GM19043 (cell line): Measurements from ENCODE around the gene CDCA5.
A peak's percentile ranks its signal among the peaks of the same experiment; 100 is the strongest.

Experiments
- ATAC-seq: cut with Tn5 transposase; IDR thresholded peaks from one replicate; pipeline ENCODE4 v1.9.1; 2021; ENCODE audit warnings: low read depth; ENCODE audit not compliant: unreplicated experiment

Gene CDCA5, protein sequence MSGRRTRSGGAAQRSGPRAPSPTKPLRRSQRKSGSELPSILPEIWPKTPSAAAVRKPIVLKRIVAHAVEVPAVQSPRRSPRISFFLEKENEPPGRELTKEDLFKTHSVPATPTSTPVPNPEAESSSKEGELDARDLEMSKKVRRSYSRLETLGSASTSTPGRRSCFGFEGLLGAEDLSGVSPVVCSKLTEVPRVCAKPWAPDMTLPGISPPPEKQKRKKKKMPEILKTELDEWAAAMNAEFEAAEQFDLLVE

DNA sequence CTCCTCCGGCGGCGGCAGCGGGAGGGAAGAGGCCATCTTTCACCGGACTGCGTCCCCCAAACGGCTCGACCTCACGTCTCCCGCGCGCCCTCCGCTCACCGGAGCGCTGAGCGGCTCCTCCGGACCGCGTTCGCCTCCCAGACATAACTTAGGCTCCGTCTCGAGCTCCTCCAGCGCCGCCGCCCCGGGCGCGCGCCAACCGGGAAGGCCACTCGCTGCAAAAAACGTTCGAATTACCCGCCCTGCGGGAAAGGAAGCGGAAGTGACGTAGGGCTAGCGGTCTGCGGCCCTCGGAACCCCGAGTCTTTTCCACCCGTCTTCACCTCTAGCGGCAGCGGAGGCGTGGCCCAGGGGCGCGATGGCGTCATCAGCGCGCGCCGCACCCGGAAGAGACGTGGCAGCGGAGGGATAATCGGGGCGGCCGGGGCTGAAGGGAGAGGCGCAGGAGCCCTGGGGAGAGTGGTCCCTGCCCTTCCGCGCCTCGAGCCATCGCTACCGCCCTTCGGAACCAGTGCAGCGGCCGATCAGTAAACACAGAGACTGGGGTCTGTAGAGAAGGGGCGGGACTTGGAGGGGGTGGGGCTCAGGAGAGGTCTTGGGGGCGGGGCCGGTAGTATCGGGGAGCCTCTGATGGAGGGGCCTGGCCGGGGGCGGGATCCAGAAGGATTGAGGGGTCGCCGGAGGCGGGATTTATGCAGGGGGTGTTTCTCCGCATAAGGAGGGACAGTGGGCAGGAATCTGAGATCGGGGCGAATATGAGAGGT, at the start of gene CDCA5, which contains the start of gene ZFPL1:
Gene CDCA5, minus strand, starts transcription at position 207 of the 764 bp plus-strand sequence. Its CDS starts 62 bp downstream, at position 145.
Gene ZFPL1, plus strand, starts transcription at position 389 of the 764 bp plus-strand sequence. CDS start 477 bp downstream, outside the sequence.
- peak; percentile 77 for ATAC-seq

DNA sequence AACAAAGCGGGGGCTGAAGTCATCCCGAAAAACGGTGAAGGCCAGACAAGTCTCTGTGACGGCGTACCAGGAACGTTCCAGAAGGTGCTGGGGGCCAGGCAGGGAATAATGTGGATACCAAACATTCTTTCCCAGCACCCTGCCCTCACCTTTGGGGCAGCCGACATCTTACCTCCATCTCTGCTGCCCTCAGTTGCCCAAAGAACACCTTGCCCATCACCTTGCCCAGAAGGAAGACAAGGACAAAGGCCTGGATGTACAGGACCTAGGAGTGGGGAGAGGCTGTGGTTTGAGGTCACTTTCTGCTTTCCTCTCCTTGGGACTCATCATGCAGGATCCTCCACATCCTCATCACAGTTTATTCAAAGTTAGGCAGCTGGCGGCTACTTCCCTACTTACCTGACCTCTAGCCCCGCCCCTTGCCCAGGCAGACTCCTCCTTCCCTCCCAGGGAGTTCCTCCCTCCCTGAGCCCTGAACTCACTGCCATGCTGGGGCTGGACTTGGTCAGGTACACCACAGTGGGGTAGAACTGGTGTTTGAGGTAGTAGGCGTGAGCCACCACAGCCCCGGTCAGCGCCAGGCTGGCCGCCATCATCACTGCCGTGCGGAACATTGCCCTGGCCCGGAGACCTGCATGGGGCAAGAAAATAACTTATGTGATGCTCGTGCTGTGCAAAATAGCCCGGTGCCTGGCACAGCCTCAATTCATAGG, 49.3 kb upstream of the CDCA5 start:
- no peak for ATAC-seq

DNA sequence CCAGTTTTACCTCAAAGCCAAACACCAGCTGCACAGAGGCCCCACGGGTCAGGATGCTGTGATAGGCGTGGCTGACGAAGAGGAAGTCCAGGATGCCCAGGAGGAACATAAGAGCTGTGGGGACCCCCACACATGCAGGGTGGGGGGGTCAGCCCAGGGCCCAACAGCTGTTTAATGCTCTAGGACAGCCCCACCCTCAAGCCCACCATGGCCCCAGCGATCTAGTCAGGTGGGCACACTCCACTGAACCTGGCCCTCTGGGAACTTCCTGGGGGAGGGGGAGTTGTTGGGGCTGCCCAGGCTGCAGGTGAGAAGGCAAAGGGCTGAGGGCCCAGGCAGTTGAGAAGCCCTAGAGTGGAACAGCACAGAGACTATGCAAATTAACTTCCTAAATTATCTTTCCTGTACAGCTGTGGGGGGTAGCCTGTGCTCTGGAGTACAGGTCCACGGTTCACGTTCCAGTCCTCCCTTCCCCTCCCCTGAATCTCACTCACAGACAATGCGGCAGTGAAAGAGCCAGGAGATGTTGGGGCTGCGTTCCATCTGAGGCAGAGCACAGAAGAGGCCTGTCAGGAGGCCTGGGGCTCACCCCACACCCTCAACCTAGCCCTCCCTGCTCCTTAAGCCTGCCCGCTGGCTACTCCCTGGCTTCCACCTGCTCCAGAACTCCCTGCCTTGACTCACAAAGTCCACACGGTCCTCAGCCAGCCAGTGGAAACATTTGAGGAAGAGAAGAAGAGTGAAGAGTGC, 48.6 kb upstream of the CDCA5 start:
- ATAC-seq = no peak

DNA sequence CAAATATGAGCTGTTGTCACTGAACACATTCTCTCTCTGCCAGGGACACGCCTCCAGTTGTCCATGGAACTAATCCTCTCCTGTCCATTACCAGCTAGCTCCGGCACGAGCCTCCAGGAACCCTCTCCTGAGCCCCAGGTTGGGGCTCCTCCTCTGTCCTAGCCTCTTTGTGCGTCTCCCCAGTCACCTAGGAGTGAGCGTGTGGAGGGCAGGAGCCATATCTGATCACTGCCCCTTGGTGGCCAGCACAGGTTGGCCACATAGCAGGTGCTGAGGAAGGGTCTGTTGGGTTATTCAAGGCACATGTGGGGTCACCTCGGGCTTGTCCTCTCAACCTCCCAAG, 48.0 kb upstream of the CDCA5 start:
- no peak for ATAC-seq

DNA sequence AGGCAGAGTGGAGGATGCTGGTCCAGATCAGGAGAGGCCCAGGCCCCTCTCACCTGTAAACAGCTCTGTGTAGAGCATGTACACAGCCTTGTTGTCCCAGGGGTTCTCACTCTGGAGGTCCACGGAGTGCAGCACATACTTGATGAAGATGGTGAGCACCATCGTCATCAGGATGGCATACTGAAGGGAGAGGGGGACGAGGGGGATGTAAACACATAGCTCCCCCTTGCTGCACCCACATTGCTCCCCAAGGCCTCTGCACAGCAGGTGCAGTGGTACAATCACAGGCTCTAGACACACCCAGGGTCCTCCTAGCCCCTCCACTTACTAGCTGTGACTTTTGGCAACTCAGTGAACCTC, 47.6 kb upstream of the CDCA5 start:
- ATAC-seq = no peak

DNA sequence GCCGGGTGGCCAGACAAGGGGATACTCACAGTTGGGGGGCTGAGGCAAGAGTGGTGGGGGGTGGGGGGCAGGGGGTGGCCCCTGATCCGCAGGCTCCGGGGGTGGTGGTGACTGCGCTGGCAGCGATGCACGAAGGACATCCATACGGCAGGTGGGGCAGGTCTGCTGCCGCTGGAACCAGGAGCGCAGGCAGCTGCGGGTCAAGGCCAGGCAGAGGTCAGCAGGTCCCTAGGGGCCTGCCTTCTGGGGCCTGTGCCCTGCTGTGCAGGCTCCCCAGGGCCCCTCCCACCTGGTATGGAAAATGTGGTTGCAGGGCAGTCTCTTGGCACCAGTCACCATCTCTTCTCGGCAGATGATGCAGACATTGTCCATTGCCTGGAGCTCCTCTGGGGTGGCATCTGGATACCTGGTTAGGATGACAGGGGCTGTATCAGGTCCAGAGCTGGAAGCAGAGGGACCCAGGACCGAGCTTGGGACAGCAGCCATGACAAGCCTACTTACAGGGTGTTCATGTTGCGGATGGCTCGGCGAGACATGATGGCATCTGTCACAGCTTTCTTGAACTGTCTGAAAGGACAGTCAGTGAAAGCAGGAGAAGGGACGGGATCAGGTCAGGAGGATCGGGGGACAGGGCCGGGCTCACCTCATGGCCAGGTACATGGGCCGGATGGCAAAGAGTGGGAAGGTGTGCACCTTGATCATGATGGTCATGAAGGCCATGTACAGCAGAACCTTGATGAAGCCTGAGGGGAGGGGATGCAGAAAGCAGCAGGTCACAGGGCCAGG, 47.0 kb upstream of the CDCA5 start:
- no peak for ATAC-seq

DNA sequence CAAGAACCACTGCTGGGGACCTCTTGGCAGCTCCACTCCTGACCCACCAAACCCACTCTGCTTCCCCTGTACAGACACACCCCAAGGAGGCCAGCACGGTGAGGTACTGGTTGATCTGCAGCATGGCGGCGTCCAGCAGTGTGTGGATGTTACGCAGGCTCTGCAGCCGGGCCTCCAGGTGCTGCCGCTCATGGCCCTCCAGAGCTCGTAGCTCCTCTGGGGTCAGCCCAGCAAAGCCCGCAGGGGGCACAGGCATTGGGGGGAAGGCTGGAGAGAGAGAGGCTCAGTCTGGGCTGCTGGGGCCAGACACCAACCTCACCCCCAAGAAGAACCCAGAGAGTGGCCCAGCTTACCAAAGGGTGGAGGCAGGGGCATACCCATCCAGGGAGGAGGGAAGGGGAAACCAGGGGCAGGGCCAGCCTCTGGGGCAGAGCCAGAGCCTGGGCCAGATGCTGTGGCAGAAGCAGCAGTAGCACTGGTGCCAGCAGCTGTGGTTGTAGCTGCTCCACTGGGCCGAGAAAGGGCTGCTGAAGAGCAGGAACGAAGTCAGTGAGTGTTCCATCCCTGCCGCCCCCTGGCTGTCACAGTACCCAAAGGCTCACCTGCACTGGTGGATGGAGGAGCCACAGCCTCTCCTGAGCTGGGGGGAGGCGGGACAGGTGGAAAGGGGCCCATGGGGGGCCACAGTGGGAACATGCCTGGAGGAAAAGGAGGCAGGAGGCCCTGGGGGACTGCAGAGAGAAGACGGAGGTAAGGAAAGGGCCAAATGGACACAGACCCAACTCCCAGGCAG, 46.0 kb upstream of the CDCA5 start:
- no peak for ATAC-seq

DNA sequence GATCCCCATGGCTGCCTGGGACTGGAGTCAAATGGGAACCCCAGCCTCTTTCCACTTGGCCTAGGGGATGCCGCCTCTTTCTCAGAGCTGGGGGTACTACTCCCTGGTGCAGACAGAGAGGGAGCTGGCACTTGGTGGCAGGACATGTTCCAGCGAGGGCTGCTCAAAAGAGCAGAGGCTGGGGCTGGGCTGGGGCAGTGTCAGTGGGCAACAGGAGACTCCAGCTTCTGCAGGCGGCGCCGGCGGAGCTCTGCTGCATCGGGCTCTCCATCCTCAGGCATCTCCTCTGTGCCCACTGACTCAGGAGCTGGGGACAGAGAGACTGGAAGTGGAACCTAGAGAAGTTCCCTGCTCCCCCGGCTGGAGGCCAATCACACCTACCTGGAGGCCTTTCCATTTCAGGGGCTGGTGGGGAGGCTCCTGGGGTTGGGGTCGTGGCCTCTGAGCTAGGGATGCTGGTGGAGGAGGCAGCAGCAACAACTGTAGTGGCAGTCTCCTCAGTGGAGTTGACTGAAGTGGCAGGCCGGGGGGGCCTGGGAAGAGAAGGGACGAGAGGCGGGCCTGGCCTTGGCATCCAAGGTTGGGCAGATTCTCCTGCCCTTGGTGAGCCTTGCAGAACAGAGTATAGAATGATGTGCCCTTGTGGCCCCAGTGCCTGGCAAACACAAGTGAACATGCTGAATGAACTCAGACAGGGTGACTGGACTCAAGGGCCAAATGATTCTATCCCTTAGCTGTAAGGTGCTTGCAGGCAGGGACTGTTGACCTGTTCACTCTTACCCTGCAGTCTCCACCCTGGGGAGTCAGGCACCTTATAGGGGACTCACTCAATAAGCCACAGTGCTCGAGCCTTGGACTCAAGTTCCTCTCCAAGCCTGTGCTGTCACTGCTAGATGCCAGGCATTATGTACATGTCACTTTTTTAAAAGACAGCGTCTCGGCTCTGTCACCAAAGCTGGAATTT, 44.6 kb upstream of the CDCA5 start:
- no peak for ATAC-seq

DNA sequence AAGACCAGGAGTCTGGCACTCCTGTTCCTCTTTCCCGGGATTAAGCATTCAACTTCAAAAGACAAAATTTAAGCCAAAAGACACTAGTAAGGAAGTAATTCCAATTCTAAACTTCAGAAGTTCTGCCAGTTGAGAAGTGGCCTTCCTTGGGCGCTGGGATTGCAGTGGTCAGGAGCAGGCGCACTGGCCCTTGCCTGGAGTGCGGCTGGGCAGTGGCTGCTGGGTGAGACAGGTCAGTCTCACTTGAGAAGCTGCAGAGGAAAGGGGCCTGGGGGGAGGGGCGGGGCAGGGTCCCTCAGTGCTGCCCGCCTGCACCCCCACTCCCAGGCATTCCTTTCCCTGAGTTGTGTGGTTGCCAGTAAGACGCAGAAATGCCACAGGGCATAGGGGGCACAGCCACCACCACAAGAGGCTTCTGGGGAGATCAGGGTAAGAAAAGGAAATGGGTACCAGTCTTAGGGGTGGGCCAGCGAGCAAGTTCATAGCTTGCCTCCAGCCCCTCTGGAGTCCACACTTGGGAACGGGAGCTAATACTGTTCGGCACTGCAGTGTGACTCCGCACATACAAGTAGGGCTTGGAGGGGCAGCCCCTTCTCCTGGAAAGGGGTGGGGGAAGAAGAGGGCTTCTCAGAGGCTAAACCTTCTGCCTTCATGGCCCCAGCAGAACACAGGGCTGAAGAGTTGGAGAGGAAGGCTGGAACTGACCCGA, 43.8 kb upstream of the CDCA5 start:
- no peak for ATAC-seq

DNA sequence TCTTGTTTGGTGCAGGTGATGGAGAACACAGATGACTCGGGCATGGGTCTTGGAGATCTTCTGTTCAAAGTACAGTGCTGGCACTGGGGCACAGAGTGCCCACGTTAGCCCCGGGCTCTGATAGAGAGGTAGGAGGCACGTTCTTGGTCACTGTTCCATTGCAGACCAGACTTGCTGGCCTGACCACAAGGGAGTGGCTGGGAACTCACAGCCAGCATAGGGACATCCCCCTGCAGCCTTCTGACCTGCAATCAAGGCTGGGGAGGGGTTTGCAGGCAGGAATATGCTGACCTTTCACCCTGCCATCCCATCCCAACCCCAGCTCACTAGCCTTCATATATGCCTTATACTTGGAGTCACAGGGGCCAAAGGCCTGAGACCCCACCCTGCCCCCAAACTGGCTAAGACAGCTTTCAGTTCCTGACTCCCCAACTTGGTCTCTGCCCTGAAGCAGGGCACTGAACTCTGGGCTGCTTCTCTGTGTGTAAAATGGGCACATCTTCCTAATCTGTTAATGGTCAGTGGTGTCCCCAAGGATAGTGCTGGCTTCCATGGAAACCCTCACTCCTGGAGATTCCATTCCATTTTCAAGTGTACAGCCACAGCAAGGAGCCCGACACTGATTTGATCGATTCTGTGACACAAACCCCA, 42.9 kb upstream of the CDCA5 start:
- ATAC-seq = no peak

DNA sequence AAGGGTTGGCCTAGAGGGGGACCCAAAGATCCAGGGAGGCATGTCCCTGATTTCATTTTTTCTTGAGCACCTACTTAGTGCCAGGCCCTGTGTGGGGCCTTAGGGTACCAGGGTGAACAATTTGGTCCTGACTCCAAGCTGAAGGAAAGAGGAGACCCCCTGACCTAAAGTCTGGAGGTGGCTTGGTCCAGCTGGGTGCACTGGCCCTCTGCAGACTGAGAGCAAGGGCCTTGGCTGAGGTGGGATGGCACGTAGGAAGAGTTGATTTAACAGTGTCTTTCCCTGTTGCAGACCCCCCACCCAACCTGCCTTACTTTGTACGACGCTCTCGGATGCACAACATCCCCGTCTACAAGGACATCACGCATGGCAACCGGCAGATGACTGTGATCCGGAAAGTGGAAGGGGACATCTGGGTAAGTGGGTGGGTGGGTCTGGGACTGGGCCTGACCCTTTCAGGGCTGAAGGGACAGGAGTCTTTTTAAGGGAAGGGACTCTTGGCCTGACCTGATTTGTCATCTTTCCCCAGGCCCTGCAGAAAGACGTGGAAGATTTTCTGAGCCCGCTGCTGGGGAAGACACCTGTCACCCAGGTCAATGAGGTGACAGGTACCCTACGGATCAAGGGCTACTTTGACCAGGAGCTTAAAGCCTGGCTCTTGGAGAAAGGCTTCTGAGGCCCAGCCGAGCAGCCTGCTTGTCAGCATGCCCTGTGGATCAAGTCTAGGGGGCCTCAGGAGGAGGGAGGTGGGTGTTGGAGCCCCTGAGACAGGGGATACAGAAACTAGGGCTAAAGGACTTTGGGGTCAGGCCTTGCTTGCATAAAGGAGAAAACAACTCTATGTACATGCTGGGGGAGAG, 41.6 kb upstream of the CDCA5 start:
- no peak for ATAC-seq

DNA sequence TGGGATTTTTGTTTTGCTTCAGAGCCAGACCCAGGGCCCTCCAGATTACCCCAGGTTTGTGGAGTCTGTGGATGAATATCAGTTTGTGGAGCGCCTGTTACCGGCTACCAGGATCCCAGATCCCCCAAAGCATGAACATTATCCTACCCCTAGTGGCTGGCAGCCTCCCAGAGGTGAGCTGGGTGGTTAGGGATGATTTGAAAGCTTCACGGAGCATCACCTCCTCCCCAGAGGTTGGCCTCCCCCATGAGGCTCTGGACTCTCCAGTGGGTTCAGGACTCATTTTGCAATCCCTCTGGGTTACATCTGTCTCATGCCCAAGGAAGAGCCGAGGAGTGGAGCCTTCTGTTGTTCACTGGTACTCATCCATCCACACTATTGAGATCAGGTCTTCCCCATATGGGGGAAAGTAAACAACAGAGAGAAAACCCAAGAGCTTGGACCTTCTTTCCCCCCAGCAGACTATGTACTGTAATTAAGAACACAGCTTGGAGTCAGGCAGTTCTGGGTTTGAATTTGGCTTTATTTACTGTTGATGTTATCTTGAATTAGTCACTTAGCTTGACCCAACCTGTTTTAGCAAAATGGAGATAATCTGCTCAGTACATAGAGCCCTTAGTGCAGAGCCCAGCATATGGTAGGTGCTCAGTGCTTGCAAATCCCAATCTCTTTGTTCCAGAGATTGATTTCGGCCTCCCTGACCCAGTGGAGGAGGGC, 40.8 kb upstream of the CDCA5 start:
- no peak for ATAC-seq

DNA sequence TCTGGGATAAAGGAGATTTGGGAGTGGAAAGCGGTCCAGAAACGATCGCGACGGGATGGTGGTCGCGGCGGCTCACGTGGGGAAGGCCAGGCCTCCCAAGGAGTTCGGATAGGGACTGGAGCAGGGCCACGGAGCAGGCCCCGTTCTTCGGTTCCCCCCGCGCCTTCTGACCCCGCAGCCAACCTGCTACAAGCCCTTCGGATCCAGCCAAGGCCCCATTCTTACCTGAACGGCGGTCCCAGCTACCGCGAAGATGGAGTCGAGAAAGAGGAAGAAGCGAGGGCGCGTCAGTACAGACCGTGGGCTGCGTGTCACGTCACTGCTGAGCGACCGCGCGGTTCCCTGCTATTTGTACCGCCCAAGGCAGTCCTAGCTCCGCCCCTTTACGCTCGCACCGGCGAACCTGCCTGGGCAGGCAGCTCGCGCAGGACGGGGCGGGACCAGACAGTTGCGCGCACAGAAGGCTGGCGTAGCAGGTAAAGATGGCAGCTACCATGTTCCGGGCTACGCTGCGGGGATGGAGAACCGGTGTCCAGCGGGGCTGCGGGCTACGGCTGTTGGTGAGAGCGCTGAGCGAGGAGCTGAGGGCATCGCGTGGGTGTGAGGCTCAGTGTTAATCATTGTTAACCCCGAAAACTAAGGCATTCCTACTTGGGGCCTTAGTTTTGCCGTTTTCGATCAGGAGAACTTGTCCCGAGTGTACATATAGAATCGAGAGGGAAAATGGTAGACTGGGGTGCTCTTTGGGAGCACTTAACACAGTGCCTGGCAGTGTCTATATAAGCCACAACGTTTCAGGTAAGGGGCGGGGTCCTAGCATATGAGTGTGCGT, 38.2 kb upstream of the CDCA5 start, which contains the start of the genes FAU and MRPL49:
Gene FAU, minus strand, starts transcription at position 270 of the 832 bp plus-strand sequence. CDS start 321 bp downstream, outside the sequence.
Gene MRPL49, plus strand, starts transcription at position 457 of the 832 bp plus-strand sequence. Its CDS starts 26 bp downstream, at position 483.
- peak; percentile 70 for ATAC-seq

DNA sequence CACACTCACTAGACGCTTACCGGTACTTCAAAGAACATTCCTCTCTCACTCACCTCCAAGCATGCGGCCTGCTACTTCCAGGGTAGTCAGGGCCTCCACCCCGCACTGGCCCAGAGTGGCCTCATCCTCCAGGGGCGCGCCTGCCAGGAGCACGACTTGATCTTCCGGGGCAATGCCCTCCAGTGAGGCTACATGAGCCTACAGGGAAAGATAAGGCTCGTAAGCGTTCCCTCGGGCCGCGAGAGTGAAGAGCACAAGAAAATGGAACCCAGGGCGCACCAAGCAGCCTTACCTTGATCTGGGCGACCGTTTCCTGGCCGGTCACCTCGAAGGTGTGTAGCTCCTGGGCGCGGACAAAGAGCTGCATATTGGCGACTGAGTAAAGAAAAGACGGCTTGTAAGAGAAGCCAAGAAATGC, 37.6 kb upstream of the CDCA5 start:
- no peak for ATAC-seq
